Stimulated activated effector memory CD8-positive, alpha-beta T cell treated with anti-CD3 and anti-CD28 coated beads, Interleukin-12 subunit alpha, Interleukin-12 subunit beta, amount 100 ng/mL, for 72 hours (primary cell): Measurements from ENCODE around the gene ENTPD6.
"Not testable (repeated sequence)": the region's sequence is repeated elsewhere in the genome, so short reads cannot be mapped to it uniquely, and the experiment has no call there.

Source experiments
- ATAC-seq: fragments of 150-1000 bp; cut with Tn5 transposase; 2 replicates; pipeline ENCODE4 v1.10.0; 2021
- DNase-seq, 2 donors: peaks; one replicate each; pipeline ENCODE4 v3.0.0; 2021 to 2022; ENCODE audit warnings: low spot score in 2 of 2
- H3K27ac Mint-ChIP-seq: one replicate; pipeline ENCODE4 v1.8.0; 2022; ENCODE audit warnings: mild to moderate bottlenecking, mixed read lengths
- H3K36me3 Mint-ChIP-seq: one replicate; pipeline ENCODE4 v1.8.0; 2022; ENCODE audit warnings: mild to moderate bottlenecking, mixed read lengths
- H3K4me1 Mint-ChIP-seq: one replicate; pipeline ENCODE4 v1.8.0; 2022; ENCODE audit warnings: mixed read lengths
- H3K4me3 Mint-ChIP-seq: one replicate; pipeline ENCODE4 v1.8.0; 2022; ENCODE audit warnings: mild to moderate bottlenecking, mixed read lengths
- H3K9me3 Mint-ChIP-seq: one replicate; pipeline ENCODE4 v1.8.0; 2022; ENCODE audit warnings: mixed read lengths

The ENTPD6 gene

DNA sequence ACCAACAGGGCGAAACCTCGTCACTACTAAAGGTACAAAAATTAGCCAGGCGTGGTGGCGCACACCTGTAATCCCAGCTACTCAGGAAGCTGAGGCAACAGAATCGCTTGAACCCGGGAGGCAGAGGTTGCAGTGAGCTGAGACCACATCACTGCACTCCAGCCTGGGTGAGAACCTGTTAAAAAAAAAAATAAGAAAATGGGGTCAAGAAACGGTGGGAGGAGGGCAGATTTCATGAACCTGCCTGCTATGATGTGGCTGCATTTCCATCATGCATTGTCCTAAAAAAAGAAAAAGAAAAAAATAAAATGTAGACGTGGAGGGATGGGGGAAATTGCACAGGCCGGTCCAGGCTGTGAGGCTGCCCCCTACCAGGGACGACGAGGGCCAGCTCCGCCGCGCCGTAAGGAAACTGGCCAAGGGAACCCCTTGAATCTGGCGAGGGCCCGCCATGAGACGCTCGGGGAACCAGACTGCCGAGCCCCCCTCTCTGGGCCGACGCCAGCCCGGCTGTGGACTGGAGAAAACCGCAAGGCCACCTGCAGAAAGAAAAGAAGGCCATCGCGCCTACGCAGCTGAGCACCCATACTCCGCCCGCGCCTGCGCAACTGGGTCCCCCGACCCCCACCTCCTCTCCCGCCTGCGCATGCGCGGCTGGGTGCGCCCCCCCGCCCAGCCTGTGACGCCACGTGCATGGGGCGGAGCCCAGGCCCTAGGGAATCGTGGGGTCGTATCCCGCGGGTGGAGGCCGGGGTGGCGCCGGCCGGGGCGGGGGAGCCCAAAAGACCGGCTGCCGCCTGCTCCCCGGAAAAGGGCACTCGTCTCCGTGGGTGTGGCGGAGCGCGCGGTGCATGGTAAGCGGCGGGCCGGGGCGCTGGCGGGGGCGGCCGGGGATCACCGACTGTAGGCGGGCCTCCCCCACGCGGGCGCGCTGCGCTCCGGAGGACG is at the start of gene ENTPD6:
Gene ENTPD6, plus strand, starts transcription at position 699 of the 948 bp plus-strand sequence. CDS start 10,825 bp downstream, outside the sequence.
- Mint-ChIP-seq H3K4me1 (peaks cover 39% of the 10 kb centered on the region), H3K9me3 (no peaks in the 10 kb centered on the region), H3K4me3 (peak within 1 kb of the TSS; percentile 93), H3K27ac (peak within 1 kb of the TSS; percentile 92), H3K36me3 (peaks cover 5% of the 10 kb centered on the region)
- peak; percentile 94 to 98 for DNase-seq
- ATAC-seq, result peak; percentile 84

- Mint-ChIP-seq H3K9me3 (no peaks in the 10 kb centered on the region), H3K4me1 (peaks cover 8% of the 10 kb centered on the region), H3K27ac (no peak overlapping the region), H3K4me3 (no peak overlapping the region), H3K36me3 (no peaks in the 10 kb centered on the region)
- DNase-seq (no peak), ATAC-seq (no peak)
Observed at GRCh38 chr20:25146976-25147375, 48.5 kb upstream of the ENTPD6 start.

GRCh38 chr20:25147716-25148115 is 47.8 kb upstream of the ENTPD6 start:
- Mint-ChIP-seq H3K9me3 (no peaks in the 10 kb centered on the region), H3K4me1 (peaks cover 8% of the 10 kb centered on the region), H3K36me3 (no peaks in the 10 kb centered on the region), H3K27ac (no peak overlapping the region), H3K4me3 (no peak overlapping the region)
- ATAC-seq (no peak), DNase-seq (no peak)

GRCh38 chr20:25148181-25148981 is 47.1 kb upstream of the ENTPD6 start:
- peak overlapping the region; percentile 81 for H3K27ac Mint-ChIP-seq
- peaks cover 8% of the 10 kb centered on the region for H3K4me1 Mint-ChIP-seq
- no peaks in the 10 kb centered on the region for H3K9me3 Mint-ChIP-seq
- peak; percentile 83 for ATAC-seq
- H3K4me3 Mint-ChIP-seq, result peak overlapping the region; percentile 78
- DNase-seq, result peak in 1 of 2 donors; percentile 11
- H3K36me3 Mint-ChIP-seq, result no peaks in the 10 kb centered on the region

DNA sequence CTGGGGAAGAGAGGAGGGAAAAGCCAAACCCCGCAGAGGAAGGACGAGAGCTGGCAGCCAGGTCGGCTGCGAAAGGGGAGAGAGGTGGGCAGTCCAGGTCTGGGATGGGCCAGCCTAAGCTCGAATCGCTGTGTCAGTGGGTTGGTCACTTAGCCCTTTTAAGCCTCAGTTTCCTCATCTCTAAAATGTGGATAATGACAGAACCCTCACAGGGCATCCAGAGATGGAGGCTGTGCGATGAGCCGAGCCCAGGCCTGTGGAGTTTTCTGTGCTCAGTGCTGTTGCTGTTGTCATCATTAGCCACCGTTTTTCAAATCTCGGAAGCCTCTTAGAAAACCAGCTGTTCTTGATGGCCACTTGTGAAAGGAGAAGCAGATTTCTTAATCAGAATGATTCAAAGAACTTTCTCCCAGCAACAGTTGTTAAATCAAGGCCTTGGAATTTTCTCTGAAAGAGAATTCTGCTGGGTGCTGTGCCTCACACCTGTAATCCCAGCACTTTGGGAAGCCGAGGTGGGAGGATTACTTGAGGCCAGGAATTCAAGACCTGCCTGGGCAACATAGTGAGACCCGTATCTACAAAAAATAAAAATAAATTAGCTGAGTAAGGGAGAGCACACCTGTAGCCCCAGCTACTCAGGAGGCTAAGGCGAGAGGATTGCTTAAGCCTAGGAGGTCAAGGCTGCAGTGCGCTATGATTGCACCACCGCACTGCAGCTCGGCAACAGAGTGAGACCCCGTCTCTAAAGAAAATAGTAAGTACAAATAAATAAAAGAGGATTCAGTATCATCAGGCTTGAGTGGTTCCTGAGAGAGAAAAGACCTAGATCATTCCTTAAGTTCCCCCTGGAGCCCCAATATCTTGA is 46.3 kb upstream of the ENTPD6 start:
- Mint-ChIP-seq H3K4me1 (peaks cover 8% of the 10 kb centered on the region), H3K4me3 (peak overlapping the region; percentile 78), H3K27ac (peak overlapping the region; percentile 81), H3K36me3 (no peaks in the 10 kb centered on the region), H3K9me3 (no peaks in the 10 kb centered on the region)
- DNase-seq (no peak), ATAC-seq (no peak)

DNA sequence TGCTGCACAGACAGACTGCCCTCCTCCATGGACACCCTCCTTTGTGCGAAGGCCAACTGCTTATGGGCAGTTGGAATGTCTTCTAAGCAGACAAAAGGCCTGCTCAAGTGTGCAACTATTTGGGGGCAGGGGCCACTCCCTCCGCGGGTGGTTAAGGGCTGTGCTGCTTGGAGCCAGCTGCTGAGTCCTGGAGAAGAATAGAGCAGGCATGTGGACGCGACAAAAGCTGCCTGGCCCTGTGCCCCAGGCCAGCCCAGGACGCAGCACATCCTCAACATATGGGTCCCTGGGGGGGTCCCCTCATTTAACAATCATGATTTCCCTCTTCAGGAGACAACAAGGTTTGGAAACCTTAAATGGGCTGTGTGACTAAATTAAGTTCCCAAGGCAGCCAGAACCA is 45.5 kb upstream of the ENTPD6 start:
- DNase-seq, result no peak
- H3K27ac Mint-ChIP-seq, result no peak overlapping the region
- peaks cover 8% of the 10 kb centered on the region for H3K4me1 Mint-ChIP-seq
- H3K36me3 Mint-ChIP-seq, result no peaks in the 10 kb centered on the region
- ATAC-seq, result no peak
- no peak overlapping the region for H3K4me3 Mint-ChIP-seq
- H3K9me3 Mint-ChIP-seq, result no peaks in the 10 kb centered on the region

DNA sequence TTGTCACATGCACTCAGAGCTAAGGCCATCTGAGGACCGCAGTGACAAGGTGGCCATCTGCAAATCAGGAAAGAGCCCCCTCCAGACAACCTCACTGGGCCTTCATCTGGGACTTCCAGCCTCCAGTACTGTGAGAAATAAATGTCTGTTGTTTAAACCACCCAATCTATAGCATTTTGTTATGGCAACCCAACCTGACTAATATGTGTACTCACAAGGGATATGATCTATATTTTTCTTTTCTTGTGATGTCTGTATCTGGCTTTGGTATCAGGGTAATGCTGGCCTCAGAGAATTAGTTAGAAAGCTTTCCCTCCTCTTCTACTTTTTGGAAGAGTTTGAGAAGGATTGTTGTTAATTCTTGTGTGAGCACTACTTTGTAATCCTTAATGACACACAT is 37.5 kb upstream of the ENTPD6 start:
- Mint-ChIP-seq H3K4me1 (peaks cover 10% of the 10 kb centered on the region), H3K4me3 (no peak overlapping the region), H3K9me3 (no peaks in the 10 kb centered on the region), H3K27ac (no peak overlapping the region), H3K36me3 (no peaks in the 10 kb centered on the region)
- DNase-seq (no peak), ATAC-seq (peak; percentile 83)

GRCh38 chr20:25160467-25160866 is 35.0 kb upstream of the ENTPD6 start:
- ATAC-seq (peak; percentile 94), DNase-seq (no peak)
- peaks cover 10% of the 10 kb centered on the region for H3K4me1 Mint-ChIP-seq
- H3K36me3 Mint-ChIP-seq, result no peaks in the 10 kb centered on the region
- H3K4me3 Mint-ChIP-seq, result no peak overlapping the region
- no peak overlapping the region for H3K27ac Mint-ChIP-seq
- no peaks in the 10 kb centered on the region for H3K9me3 Mint-ChIP-seq

DNA sequence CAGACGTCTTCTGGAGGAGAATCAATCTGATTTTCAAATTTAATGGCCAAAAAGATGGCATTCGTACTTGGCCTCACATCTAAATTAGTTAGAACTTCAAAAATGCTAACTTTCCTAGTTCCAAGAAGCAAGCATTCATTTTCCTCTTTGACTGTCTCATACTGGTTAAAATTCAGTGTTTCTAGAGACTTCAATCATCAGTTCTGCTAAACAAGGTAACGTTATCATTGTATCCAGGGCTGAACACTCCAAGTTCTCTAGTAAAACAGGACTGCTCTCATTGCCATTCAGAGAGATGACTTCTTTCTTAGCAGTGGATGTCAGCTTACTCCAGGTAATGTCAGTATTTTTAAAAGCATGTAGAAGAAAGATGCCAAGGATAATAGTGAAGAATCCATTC is 34.6 kb upstream of the ENTPD6 start:
- H3K4me3 Mint-ChIP-seq, result no peak overlapping the region
- H3K9me3 Mint-ChIP-seq, result no peaks in the 10 kb centered on the region
- no peak for DNase-seq
- no peaks in the 10 kb centered on the region for H3K36me3 Mint-ChIP-seq
- ATAC-seq, result peak; percentile 43
- H3K27ac Mint-ChIP-seq, result no peak overlapping the region
- peaks cover 10% of the 10 kb centered on the region for H3K4me1 Mint-ChIP-seq

DNA sequence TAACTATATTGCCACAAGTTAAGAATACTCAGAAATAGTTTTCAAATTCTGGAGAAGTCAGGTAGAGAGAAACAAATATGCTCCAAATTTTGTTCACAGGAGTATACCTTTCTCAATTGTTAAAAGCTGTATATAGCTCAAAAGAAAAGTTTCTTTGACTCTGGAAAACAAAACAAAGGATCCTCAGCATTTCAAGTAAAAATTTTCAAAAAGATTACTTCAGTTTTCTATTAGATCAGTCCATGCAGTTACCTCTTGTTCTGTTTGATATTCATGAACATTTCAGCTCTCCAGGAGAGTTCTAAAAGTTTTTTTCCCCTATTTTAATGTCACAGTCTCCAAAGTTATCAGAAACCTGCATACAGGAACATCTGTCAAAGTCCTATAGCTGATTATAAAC is 30.4 kb upstream of the ENTPD6 start:
- Mint-ChIP-seq H3K27ac (no peak overlapping the region), H3K4me1 (peaks cover 9% of the 10 kb centered on the region), H3K9me3 (no peaks in the 10 kb centered on the region), H3K4me3 (no peak overlapping the region), H3K36me3 (peaks cover 1% of the 10 kb centered on the region)
- ATAC-seq (no peak), DNase-seq (no peak)

DNA sequence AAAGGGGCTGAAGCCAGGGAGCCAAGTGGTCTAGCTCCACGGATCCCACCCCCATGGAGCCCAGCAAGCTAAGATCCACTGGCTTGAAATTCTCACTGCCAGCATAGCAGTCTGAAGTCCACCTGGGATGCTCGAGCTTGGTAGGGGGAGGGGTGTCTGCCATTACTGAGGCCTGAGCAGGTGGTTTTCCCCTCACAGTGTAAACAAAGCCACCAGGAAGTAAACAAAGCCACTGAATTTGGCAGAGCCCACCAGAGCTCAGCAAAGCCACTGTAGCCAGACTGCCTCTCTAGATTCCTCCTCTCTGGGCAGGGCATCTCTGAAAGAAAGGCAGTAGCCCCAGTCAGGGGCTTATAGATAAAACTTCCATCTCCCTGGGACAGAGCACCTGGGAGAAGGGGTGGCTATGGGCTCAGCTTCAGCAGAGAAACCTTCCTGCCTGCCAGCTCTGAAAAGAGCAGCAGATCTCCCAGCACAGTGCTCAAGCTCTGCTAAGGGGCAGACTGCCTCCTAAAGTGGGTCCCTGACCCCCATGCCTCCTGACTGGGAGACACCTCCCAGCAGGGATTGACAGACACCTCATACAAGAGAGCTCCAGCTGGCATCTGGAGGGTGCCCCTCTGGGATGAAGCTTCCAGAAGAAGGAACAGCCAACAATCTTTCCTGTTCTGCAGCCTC is 29.3 kb upstream of the ENTPD6 start:
- not testable (repeated sequence) for H3K9me3 Mint-ChIP-seq, H3K4me3 Mint-ChIP-seq, DNase-seq, H3K4me1 Mint-ChIP-seq, H3K36me3 Mint-ChIP-seq, ATAC-seq, H3K27ac Mint-ChIP-seq

DNA sequence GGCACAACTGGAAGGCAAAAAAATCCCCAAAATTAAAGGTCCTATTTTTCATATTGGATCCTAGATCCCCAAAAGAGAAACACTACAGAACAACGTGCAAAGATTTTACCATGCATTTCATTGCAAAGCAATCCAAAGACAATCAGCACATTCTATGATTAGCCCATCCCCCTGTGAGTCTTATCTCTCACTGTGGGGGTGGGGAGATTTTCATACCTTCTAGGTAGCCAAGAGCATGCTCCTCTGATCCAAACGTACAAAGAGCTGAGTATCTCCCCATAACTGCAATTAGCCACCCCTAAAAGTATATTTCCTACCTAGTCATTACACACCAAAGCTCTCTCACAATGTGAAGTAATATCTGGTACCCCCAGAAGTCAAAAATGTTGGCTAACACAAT is 22.2 kb upstream of the ENTPD6 start:
- H3K27ac Mint-ChIP-seq, result no peak overlapping the region
- ATAC-seq (no peak), DNase-seq (no peak)
- H3K9me3 Mint-ChIP-seq, result no peaks in the 10 kb centered on the region
- peaks cover 6% of the 10 kb centered on the region for H3K36me3 Mint-ChIP-seq
- no peaks in the 10 kb centered on the region for H3K4me1 Mint-ChIP-seq
- H3K4me3 Mint-ChIP-seq, result no peak overlapping the region

DNA sequence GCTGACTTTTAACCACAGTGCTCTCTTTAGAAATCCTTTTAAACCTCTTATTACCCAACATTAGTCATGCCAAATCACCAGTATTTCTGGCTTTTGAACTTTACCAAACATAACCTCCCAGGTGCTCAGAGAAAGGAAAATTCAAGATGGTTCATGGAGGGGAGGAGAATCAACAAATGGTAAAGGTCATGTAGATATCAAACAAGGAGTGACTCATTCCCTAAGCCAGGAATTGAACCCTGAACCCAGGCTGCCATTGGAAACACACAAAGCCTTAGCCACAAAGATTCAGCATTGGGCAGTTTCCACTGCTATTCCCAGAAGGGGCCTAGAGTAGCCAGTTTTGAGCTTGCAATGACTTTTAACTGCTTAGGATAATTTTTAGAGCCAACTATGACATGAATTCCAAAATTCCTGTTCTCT is 21.6 kb upstream of the ENTPD6 start:
- Mint-ChIP-seq H3K4me3 (no peak overlapping the region), H3K4me1 (peaks cover 1% of the 10 kb centered on the region), H3K27ac (no peak overlapping the region), H3K36me3 (peaks cover 6% of the 10 kb centered on the region), H3K9me3 (no peaks in the 10 kb centered on the region)
- DNase-seq (no peak), ATAC-seq (no peak)

GRCh38 chr20:25176184-25176583 is 19.3 kb upstream of the ENTPD6 start:
- Mint-ChIP-seq H3K9me3 (no peaks in the 10 kb centered on the region), H3K4me3 (no peak overlapping the region), H3K27ac (no peak overlapping the region), H3K4me1 (peaks cover 5% of the 10 kb centered on the region), H3K36me3 (no peaks in the 10 kb centered on the region)
- ATAC-seq (no peak), DNase-seq (no peak)
